ENCODE measurements around the gene CEACAM18.

CEACAM18 gene

DNA sequence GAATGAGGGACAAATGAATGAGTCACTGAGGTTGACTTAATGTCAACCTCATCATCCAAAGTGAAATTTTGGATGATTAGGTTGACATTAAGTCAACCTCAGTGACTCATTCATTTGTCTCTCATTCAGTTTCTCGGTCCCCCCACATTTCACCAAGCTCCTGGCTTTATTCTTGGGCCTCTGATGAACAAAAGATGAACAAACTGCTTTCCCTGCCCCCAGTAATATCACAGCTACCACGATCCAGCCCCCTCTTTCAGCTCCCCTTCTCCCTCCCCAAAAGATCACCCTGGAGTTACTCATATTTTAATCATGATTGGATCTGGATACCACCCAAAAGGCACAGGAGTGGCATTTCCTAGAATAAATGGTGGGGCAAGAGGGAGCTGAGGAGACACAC, 10.8 kb downstream of the CEACAM18 start:
- TF ChIP-seq POLR2AphosphoS5 (IDR thresholded peaks at IDR 0.05; ENCODE audit: low read depth, low read length), result no peak
- TF ChIP-seq FOXP2 (optimal IDR thresholded peaks at IDR 0.05; ENCODE audit: borderline replicate concordance, extremely low read depth, extremely low read length, insufficient read depth), result no peak
- TF ChIP-seq REST (IDR thresholded peaks at IDR 0.05; ENCODE audit: insufficient read depth in 1 of 2, low read depth in 2 of 2, low read length in 2 of 2), result no peak
- TF ChIP-seq TAF1 (IDR thresholded peaks at IDR 0.05; ENCODE audit: borderline replicate concordance, insufficient read depth, low read length), result no peak
- TF ChIP-seq SIN3A (IDR thresholded peaks at IDR 0.05; ENCODE audit: borderline replicate concordance, insufficient read depth, low read length), result no peak

DNA sequence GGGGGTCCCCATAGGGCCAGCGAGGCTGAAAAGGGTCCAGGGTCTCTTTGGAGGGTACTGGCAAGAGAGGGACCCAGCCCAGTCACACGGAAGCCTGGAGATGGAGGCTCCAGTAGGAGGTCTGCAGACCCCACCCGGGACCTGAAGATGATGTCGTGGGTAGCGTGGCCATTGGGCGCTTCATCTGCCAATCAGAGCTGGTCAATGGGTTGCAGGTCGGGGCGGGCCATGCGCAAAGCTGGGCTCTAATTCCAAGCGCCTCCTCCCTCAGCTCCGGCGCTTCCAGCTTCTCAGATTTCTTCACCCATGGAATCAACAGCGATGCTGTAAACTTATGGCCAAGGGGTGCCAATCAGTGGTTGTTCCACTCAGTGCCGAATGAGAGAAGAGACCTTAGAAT, 12.3 kb downstream of the CEACAM18 start:
- no peak for TF ChIP-seq POLR2AphosphoS5 (IDR thresholded peaks at IDR 0.05; ENCODE audit: low read depth, low read length)
- no peak for TF ChIP-seq SIN3A (IDR thresholded peaks at IDR 0.05; ENCODE audit: borderline replicate concordance, insufficient read depth, low read length)
- TF ChIP-seq FOXP2 (optimal IDR thresholded peaks at IDR 0.05; ENCODE audit: borderline replicate concordance, extremely low read depth, extremely low read length, insufficient read depth), result no peak
- no peak for TF ChIP-seq REST (IDR thresholded peaks at IDR 0.05; ENCODE audit: insufficient read depth in 1 of 2, low read depth in 2 of 2, low read length in 2 of 2)
- no peak for TF ChIP-seq TAF1 (IDR thresholded peaks at IDR 0.05; ENCODE audit: borderline replicate concordance, insufficient read depth, low read length)

DNA sequence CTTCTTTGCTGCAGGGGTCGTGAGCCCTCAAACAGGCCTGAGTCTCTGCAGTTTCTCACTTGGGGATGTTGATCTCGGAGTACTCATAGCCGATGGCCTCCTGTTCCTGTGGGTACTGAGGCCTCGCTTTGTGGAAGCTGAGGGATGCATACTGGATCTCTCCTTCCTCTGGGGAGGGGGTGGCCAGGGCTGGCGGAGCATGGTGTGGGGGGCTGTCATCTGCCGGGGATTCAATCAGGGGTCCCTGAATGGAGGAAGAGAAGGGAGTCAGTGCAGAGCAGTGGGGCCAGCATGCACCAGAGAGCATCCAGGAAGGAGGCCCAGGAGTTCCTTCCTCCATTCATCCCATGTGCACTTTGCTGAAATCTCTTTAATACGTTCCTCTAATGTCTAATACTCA, 13.2 kb downstream of the CEACAM18 start:
- no peak for TF ChIP-seq FOXP2 (optimal IDR thresholded peaks at IDR 0.05; ENCODE audit: borderline replicate concordance, extremely low read depth, extremely low read length, insufficient read depth)
- no peak for TF ChIP-seq POLR2AphosphoS5 (IDR thresholded peaks at IDR 0.05; ENCODE audit: low read depth, low read length)
- no peak for TF ChIP-seq REST (IDR thresholded peaks at IDR 0.05; ENCODE audit: insufficient read depth in 1 of 2, low read depth in 2 of 2, low read length in 2 of 2)
- no peak for TF ChIP-seq SIN3A (IDR thresholded peaks at IDR 0.05; ENCODE audit: borderline replicate concordance, insufficient read depth, low read length)
- no peak for TF ChIP-seq TAF1 (IDR thresholded peaks at IDR 0.05; ENCODE audit: borderline replicate concordance, insufficient read depth, low read length)

GRCh38 chr19:51493776-51494175, 15.4 kb downstream of the CEACAM18 start:
- TF ChIP-seq POLR2AphosphoS5 (IDR thresholded peaks at IDR 0.05; ENCODE audit: low read depth, low read length), result no peak
- TF ChIP-seq REST (IDR thresholded peaks at IDR 0.05; ENCODE audit: insufficient read depth in 1 of 2, low read depth in 2 of 2, low read length in 2 of 2), result no peak
- TF ChIP-seq TAF1 (IDR thresholded peaks at IDR 0.05; ENCODE audit: borderline replicate concordance, insufficient read depth, low read length), result no peak
- TF ChIP-seq FOXP2 (optimal IDR thresholded peaks at IDR 0.05; ENCODE audit: borderline replicate concordance, extremely low read depth, extremely low read length, insufficient read depth), result no peak
- TF ChIP-seq SIN3A (IDR thresholded peaks at IDR 0.05; ENCODE audit: borderline replicate concordance, insufficient read depth, low read length), result no peak

GRCh38 chr19:51497666-51498065, 19.3 kb downstream of the CEACAM18 start:
- TF ChIP-seq SIN3A (IDR thresholded peaks at IDR 0.05; ENCODE audit: borderline replicate concordance, insufficient read depth, low read length), result no peak
- no peak for TF ChIP-seq POLR2AphosphoS5 (IDR thresholded peaks at IDR 0.05; ENCODE audit: low read depth, low read length)
- TF ChIP-seq REST (IDR thresholded peaks at IDR 0.05; ENCODE audit: insufficient read depth in 1 of 2, low read depth in 2 of 2, low read length in 2 of 2), result no peak
- TF ChIP-seq FOXP2 (optimal IDR thresholded peaks at IDR 0.05; ENCODE audit: borderline replicate concordance, extremely low read depth, extremely low read length, insufficient read depth), result no peak
- TF ChIP-seq TAF1 (IDR thresholded peaks at IDR 0.05; ENCODE audit: borderline replicate concordance, insufficient read depth, low read length), result no peak
